Natural killer cell (primary cell): ENCODE measurements around the gene ZNF813. TPM values are rescaled to one million over a fixed set of nuclear protein-coding genes. Genes with fewer than 3 reads are reported as not detected.
"Not testable (repeated sequence)": the region's sequence is repeated elsewhere in the genome, so short reads cannot be mapped to it uniquely, and the experiment has no call there.

ENCODE experiments used
- ATAC-seq, 3 donors: fragments of 150-1000 bp in 2 of 3; fragments of 200-7000 bp in 1 of 3; cut with Tn5 transposase; 1 replicate in 1 of 3; 2 replicates in 2 of 3; pipeline ENCODE4 v1.10.0; 2021; ENCODE audit warnings: mild to moderate bottlenecking in 2 of 3, moderate library complexity in 2 of 3
- DNase-seq, 2 donors: peaks; one replicate each; pipeline versions ENCODE4 v3.0.0 to v3.0.0-alpha.2; 2013 to 2021; ENCODE audit warnings: mixed read lengths in 1 of 2
- H3K27ac ChIP-seq: one replicate; pipeline ENCODE4 v1.5.1; 2013; ENCODE audit warnings: mild to moderate bottlenecking, low read length
- H3K27me3 ChIP-seq: one replicate; pipeline ENCODE4 v1.6.1; 2013; ENCODE audit warnings: low read length; ENCODE audit not compliant: control insufficient read depth, insufficient read depth
- H3K36me3 ChIP-seq: one replicate; pipeline ENCODE4 v1.6.1; 2013; ENCODE audit warnings: low read length; ENCODE audit not compliant: control insufficient read depth, insufficient read depth
- H3K4me1 ChIP-seq: one replicate; pipeline ENCODE4 v1.6.1; 2013; ENCODE audit warnings: low read length; ENCODE audit not compliant: control insufficient read depth, insufficient read depth
- H3K4me3 ChIP-seq: one replicate; pipeline ENCODE4 v1.5.1; 2013; ENCODE audit warnings: low read length
- H3K9me3 ChIP-seq: one replicate; pipeline ENCODE4 v1.6.1; 2013; ENCODE audit warnings: low read length; ENCODE audit not compliant: control insufficient read depth, insufficient read depth
- H3K27ac Mint-ChIP-seq, 2 donors: one replicate each; pipeline ENCODE4 v1.8.0; 2022; ENCODE audit warnings: mild to moderate bottlenecking in 2 of 2, mixed read lengths in 2 of 2, moderate library complexity in 1 of 2
- H3K27me3 Mint-ChIP-seq, 2 donors: one replicate each; pipeline ENCODE4 v1.8.0; 2022; ENCODE audit warnings: low read depth in 2 of 2, mixed read lengths in 2 of 2
- H3K36me3 Mint-ChIP-seq: one replicate; pipeline ENCODE4 v1.8.0; 2022; ENCODE audit warnings: mixed read lengths
- H3K4me1 Mint-ChIP-seq, 2 donors: one replicate each; pipeline ENCODE4 v1.8.0; 2022; ENCODE audit warnings: mixed read lengths in 2 of 2
- H3K4me3 Mint-ChIP-seq: one replicate; pipeline ENCODE4 v1.8.0; 2022; ENCODE audit warnings: mild to moderate bottlenecking, moderate library complexity, mixed read lengths
- H3K9me3 Mint-ChIP-seq, 2 donors: one replicate each; pipeline ENCODE4 v1.8.0; 2022; ENCODE audit warnings: mixed read lengths in 2 of 2
- WGBS: methylation state at CpG from one replicate; pipeline ENCODE4 v1.1.7; 2013; ENCODE audit warnings: missing lambda C conversion rate; ENCODE audit not compliant: insufficient coverage; 5-methylcytosine and 5-hydroxymethylcytosine counted together
- intact Hi-C: fragments of 100-400 bp; cut with micrococcal nuclease; formaldehyde crosslinking; loops from one replicate; pipeline ENCODE4 v1.14.2; 2022
- total RNA-seq, 4 donors: library from RNA; stranded (reverse); fragments of 120-200 nt in 1 of 4; gene quantifications; one replicate each; pipeline versions ENCODE4 v1.2.3 to v1.2.4, GENCODE V29; 2013 to 2022
- TF ChIP-seq, protein P1 (sequence below): fragments of 200-600 bp; IDR thresholded peaks from one replicate; pipeline ENCODE4 v1.8.0; 2022; ENCODE audit warnings: antibody characterized with exemption

The ZNF813 gene
- total RNA-seq, 3 donors from 2014 or later (not counting 1 experiment from before 2014, with no cell fraction given), result 2.5 to 5.0 (median 3.1) TPM

DNA sequence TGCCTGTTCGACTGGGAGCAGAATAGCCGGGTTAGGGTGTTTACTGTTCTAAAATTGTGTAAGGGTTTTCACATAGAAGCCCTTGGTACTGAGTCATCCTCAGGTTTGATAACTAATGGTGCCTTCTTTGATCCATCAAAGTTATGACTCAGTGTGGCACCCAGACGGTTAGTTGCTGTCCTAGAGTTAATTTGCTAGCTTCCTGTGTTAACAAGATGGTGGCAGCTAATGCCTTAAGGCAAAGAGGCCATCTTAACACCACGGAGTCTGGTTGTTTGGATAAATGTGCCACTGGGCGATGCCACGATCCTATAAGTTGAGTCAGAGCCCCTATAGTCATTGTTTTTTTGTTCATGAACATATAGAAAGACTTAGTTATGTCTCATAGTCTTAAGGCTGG is 7.9 kb downstream of the ZNF813 start:
- H3K4me3 ChIP-seq, H3K27ac Mint-ChIP-seq, H3K27me3 ChIP-seq, H3K9me3 Mint-ChIP-seq, DNase-seq, intact Hi-C loops, ATAC-seq, H3K4me3 Mint-ChIP-seq, H3K4me1 ChIP-seq, H3K27ac ChIP-seq, H3K27me3 Mint-ChIP-seq: not testable (repeated sequence)
- Histone ChIP-seq H3K36me3 (peaks cover 12% of the 10 kb centered on the region), H3K9me3 (peaks cover 46% of the 10 kb centered on the region)
- peaks cover 6 to 16% of the 10 kb centered on the region in 2 donors for H3K4me1 Mint-ChIP-seq
- WGBS, result 90% methylated on average over 6 of the region's 6 CpGs
- peaks cover 20% of the 10 kb centered on the region for H3K36me3 Mint-ChIP-seq

DNA sequence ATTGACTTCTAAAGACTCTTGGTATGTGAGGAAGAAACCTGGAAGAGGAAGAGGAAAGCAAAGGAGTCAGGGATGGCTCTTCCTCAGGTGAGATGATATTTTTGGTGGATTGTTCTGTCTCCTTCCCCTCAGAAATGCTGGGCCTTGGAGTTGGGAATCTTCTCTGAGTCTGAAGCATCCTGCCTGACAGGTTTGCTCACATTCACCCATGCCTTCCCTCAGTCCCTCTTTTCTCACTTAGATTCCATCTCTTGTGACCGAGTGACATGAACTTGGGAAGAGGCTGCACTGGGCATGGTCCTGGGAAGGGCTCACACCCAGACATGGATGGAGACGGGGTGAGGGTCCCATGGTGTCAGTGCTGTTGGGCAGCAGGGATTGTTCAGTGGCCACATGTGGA is 16.2 kb downstream of the ZNF813 start:
- H3K9me3 Mint-ChIP-seq, result peaks cover 12 to 22% of the 10 kb centered on the region in 2 donors

DNA sequence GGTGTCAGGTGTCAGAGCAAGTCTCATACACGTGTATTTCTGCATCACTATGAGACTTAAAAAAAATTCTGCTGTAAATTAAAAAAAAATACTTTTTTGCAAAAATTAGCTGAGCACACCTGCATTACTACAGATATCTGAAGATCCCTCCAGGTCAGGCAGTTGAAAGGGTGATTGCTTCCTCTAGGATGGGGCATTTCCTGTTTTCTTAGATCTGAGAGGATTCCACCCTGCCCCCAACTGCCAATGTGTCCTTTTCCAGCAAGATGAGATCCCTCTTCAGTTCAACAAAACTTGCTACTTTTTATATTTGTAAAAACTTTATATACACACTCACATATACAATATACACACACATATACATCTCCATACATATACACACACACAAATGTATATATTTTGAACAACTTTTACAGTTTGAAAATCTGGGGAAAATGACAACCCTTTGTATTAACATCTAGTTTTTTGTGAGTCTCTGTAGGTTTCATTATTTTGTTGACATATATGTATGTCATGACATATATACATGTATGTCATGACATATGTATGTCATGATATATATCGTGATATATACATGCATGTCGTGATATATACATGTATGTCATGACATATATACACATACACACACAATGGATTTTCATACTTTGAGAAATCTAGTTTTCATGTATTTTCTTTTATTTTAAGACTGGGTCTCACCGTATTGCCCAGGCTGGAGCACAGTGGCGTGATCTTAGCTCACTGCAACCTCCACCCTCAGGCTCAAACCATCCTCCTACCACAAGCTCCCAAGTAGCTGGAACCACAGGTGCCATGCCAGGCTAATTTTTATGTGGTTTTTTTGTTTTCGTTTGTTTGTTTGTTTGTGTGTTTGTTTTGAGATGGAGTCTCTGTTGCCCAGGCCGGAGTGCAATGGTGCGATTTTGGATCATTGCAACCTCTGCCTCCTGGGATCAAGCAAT is 17.8 kb downstream of the ZNF813 start:
- H3K4me3 ChIP-seq, result no peak overlapping the region
- intact Hi-C loops, result no loop called here
- peaks cover 73% of the 10 kb centered on the region for H3K9me3 ChIP-seq

More for the DNA sequence above, 16.2 kb downstream of the ZNF813 start:
- Histone ChIP-seq H3K36me3 (peaks cover 29% of the 10 kb centered on the region), H3K9me3 (peaks cover 77% of the 10 kb centered on the region)
- H3K27ac Mint-ChIP-seq, DNase-seq, H3K27ac ChIP-seq, H3K4me3 Mint-ChIP-seq, ATAC-seq, H3K27me3 Mint-ChIP-seq, intact Hi-C loops, H3K27me3 ChIP-seq, H3K4me1 Mint-ChIP-seq, H3K4me1 ChIP-seq, H3K4me3 ChIP-seq: not testable (repeated sequence)
- peaks cover 79% of the 10 kb centered on the region for H3K36me3 Mint-ChIP-seq
- WGBS, result 96% methylated on average over 2 of the region's 2 CpGs

DNA sequence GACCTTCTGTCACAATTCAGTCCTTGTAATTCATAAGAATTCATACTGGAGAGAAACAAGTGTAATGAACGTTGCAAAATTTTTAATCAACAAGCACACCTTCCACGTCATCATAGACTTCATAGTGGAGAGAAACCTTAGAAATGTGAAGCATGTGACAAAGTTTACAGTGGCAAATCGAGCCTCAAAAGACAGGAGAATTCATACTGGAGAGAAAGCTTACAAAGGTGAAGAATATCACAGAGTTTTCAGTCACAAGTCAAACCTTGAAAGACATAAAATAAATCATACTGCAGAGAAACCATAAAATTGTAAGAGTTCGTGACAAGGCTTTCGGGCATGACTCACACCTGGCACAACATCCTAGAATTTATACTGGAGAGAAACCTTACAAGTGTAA is 24.6 kb downstream of the ZNF813 start:
- ATAC-seq, result no peak
- Histone ChIP-seq H3K36me3 (peaks cover 41% of the 10 kb centered on the region), H3K4me1 (no peaks in the 10 kb centered on the region), H3K27me3 (no peaks in the 10 kb centered on the region), H3K9me3 (peaks cover 74% of the 10 kb centered on the region), H3K4me3 (no peak overlapping the region), H3K27ac (no peak overlapping the region)
- DNase-seq, result no peak
- Mint-ChIP-seq H3K27ac (no peak overlapping the region), H3K36me3 (peaks cover 66% of the 10 kb centered on the region), H3K4me1 (no peaks in the 10 kb centered on the region), H3K27me3 (no peaks in the 10 kb centered on the region), H3K4me3 (no peak overlapping the region), H3K9me3 (peaks cover 21 to 29% of the 10 kb centered on the region in 2 donors)
- intact Hi-C loops, result no loop called here
- TF ChIP-seq, protein P1, sequence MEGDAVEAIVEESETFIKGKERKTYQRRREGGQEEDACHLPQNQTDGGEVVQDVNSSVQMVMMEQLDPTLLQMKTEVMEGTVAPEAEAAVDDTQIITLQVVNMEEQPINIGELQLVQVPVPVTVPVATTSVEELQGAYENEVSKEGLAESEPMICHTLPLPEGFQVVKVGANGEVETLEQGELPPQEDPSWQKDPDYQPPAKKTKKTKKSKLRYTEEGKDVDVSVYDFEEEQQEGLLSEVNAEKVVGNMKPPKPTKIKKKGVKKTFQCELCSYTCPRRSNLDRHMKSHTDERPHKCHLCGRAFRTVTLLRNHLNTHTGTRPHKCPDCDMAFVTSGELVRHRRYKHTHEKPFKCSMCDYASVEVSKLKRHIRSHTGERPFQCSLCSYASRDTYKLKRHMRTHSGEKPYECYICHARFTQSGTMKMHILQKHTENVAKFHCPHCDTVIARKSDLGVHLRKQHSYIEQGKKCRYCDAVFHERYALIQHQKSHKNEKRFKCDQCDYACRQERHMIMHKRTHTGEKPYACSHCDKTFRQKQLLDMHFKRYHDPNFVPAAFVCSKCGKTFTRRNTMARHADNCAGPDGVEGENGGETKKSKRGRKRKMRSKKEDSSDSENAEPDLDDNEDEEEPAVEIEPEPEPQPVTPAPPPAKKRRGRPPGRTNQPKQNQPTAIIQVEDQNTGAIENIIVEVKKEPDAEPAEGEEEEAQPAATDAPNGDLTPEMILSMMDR, result no peak
- WGBS, result 96% methylated on average over 3 of the region's 5 CpGs

More for the DNA sequence above, 17.8 kb downstream of the ZNF813 start:
- WGBS, result 93% methylated on average over 6 of the region's 8 CpGs
- Mint-ChIP-seq H3K27me3 (no peaks in the 10 kb centered on the region), H3K4me3 (no peak overlapping the region), H3K27ac (no peak overlapping the region), H3K4me1 (no peaks in the 10 kb centered on the region), H3K9me3 (peaks cover 9 to 16% of the 10 kb centered on the region in 2 donors), H3K36me3 (peaks cover 74% of the 10 kb centered on the region)
- TF ChIP-seq, protein P1, result no peak
- DNase-seq (no peak), ATAC-seq (no peak)
- no peaks in the 10 kb centered on the region for H3K4me1 ChIP-seq
- no peaks in the 10 kb centered on the region for H3K27me3 ChIP-seq
- peaks cover 41% of the 10 kb centered on the region for H3K36me3 ChIP-seq
- H3K27ac ChIP-seq, result no peak overlapping the region

DNA sequence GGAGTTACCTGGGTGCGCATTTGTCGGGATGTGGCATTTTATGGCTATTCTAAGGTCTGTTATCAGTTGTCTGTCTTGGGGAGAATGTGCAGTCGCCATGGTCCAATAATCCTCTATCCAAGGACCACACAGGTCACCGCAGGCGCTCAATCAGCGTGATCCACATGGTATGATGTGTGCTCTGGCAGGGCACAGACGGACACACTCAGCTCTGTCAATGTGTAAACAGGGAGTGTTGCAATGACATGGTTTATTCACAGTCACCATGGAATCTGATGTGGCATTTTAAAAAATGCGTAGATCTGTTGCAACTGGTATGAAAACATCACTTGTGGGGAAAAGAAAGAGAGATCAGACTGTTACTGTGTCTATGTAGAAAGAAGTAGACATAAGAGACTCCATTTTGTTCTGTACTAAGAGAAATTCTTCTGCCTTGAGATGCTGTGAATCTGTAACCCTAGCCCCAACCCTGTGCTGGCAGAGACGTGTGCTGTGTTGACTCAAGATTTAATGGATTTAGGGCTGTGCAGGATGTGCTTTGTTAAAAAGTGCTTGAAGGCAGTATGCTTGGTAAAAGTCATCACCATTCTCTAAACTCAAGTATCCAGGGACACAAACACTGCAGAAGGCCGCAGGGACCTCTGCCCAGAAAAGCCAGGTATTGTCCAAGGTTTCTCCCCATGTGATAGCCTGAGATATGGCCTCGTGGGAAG is 29.9 kb downstream of the ZNF813 start:
- H3K27me3 ChIP-seq, ATAC-seq, H3K4me1 Mint-ChIP-seq, DNase-seq, H3K27ac Mint-ChIP-seq, H3K4me1 ChIP-seq, intact Hi-C loops, H3K4me3 Mint-ChIP-seq, H3K36me3 ChIP-seq, H3K27me3 Mint-ChIP-seq, H3K4me3 ChIP-seq, H3K27ac ChIP-seq: not testable (repeated sequence)
- H3K36me3 Mint-ChIP-seq, result peaks cover 22% of the 10 kb centered on the region
- peaks cover 38% of the 10 kb centered on the region for H3K9me3 ChIP-seq
- H3K9me3 Mint-ChIP-seq, result peaks cover 5 to 13% of the 10 kb centered on the region in 2 donors
- WGBS, result 71% methylated on average over 7 of the region's 11 CpGs

DNA sequence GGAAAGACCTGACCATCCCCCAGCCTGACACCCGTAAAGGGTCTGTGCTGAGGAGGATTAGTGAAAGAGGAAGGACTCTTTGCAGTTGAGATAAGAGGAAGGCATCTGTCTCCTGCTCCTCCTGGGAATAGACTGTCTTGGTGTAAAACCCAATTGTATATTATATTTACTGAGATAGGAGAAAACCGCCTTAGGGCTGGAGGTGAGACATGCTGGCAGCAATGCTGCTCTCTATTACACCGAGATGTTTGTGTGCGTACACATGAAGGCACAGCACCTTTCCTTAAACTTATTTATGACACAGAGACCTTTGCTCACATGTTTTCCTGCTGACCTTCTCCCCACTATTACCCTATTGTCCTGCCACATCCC is 30.5 kb downstream of the ZNF813 start:
- intact Hi-C loops, H3K27ac ChIP-seq, H3K27me3 ChIP-seq, H3K27ac Mint-ChIP-seq, H3K4me1 ChIP-seq, H3K4me3 ChIP-seq, H3K4me3 Mint-ChIP-seq, ATAC-seq, H3K27me3 Mint-ChIP-seq, H3K36me3 ChIP-seq, H3K4me1 Mint-ChIP-seq, DNase-seq: not testable (repeated sequence)
- Mint-ChIP-seq H3K36me3 (peaks cover 18% of the 10 kb centered on the region), H3K9me3 (peaks cover 4 to 13% of the 10 kb centered on the region in 2 donors)
- H3K9me3 ChIP-seq, result peaks cover 35% of the 10 kb centered on the region
- WGBS, result 80% methylated on average over 4 of the region's 4 CpGs
